HepG2 (cell line): ENCODE measurements around the gene FOXRED2. TPM values are rescaled to one million over a fixed set of nuclear protein-coding genes. Genes with fewer than 3 reads are reported as not detected.
A peak's percentile ranks its signal among the peaks of the same experiment; 100 is the strongest.

Source experiments
- CBX1 ChIP-seq: IDR thresholded peaks from one replicate; pipeline ENCODE4 v1.6.1; 2016; ENCODE audit warnings: antibody characterized with exemption, low read depth
- HOXA3 ChIP-seq: sonication (generic); formaldehyde crosslinking; IDR thresholded peaks from 2 replicates; pipeline ENCODE4 v1.5.0; 2020; ENCODE audit warnings: missing genetic modification reagents
- HOXA5 ChIP-seq: sonication (generic); formaldehyde crosslinking; IDR thresholded peaks from 2 replicates; pipeline ENCODE4 v1.4.0; 2020; ENCODE audit warnings: missing genetic modification reagents
- MBNL3 ChIP-seq: fragments of 250-450 bp; sonication (Bioruptor Pico); conservative IDR thresholded peaks from 2 replicates; pipeline ENCODE4 v1.8.0; 2022; ENCODE audit warnings: mild to moderate bottlenecking, inconsistent platforms
- NFYC ChIP-seq: IDR thresholded peaks from 2 replicates; pipeline ENCODE4 v1.6.1; 2016; ENCODE audit warnings: missing genetic modification reagents, missing compliant biosample characterization
- POGZ ChIP-seq: sonication (generic); formaldehyde crosslinking; IDR thresholded peaks from 2 replicates; pipeline ENCODE4 v1.4.0; 2020; ENCODE audit warnings: mild to moderate bottlenecking, missing genetic modification reagents
- TAF15 ChIP-seq: fragments of 200-400 bp; formaldehyde crosslinking; IDR thresholded peaks from one replicate; pipeline ENCODE4 v1.6.1; 2018; ENCODE audit warnings: mild to moderate bottlenecking, low read depth, low read length; ENCODE audit not compliant: poor library complexity, severe bottlenecking
- TP53 ChIP-seq: sonication (generic); formaldehyde crosslinking; conservative IDR thresholded peaks from 2 replicates; pipeline ENCODE4 v1.4.0; 2020; ENCODE audit warnings: missing genetic modification reagents
- ZNF564 ChIP-seq: sonication (generic); formaldehyde crosslinking; IDR thresholded peaks from 2 replicates; pipeline ENCODE4 v1.8.1; 2023; ENCODE audit warnings: mild to moderate bottlenecking, missing genetic modification reagents
- ZNF777 ChIP-seq: sonication (generic); formaldehyde crosslinking; IDR thresholded peaks from 2 replicates; pipeline ENCODE4 v1.4.0; 2020; ENCODE audit warnings: missing genetic modification reagents
- ZNF792 ChIP-seq: IDR thresholded peaks from 2 replicates; pipeline ENCODE4 v1.6.1; 2016
- ZSCAN30 ChIP-seq: sonication (generic); formaldehyde crosslinking; IDR thresholded peaks from 2 replicates; pipeline ENCODE4 v1.5.0; 2020; ENCODE audit warnings: mild to moderate bottlenecking, missing genetic modification reagents
- ZSCAN31 ChIP-seq: sonication (generic); formaldehyde crosslinking; IDR thresholded peaks from 2 replicates; pipeline ENCODE4 v1.5.0; 2020; ENCODE audit warnings: low read depth, mild to moderate bottlenecking, missing genetic modification reagents
- polyA plus RNA-seq, 8 experiments: library from polyadenylated mRNA; depleted of rRNA in 3 of 8; stranded (reverse) in 7 of 8; unstranded in 1 of 8; fragments of >200 nt; fragmentation: Illumina TruSeq in 4 of 8; extraction: Trizol in 4 of 8; gene quantifications; 2 replicates each; pipeline versions ENCODE4 v1.2.1 to v1.2.3, GENCODE V29; 2011 to 2016; ENCODE audit warnings: low read depth in 4 of 8, missing spikeins in 1 of 8, mixed read lengths in 1 of 8; ENCODE audit not compliant: insufficient read depth in 1 of 8
- total RNA-seq, 5 experiments: library from RNA; depleted of rRNA; stranded (reverse); fragments of >200 nt; fragmentation: Illumina TruSeq; extraction: Trizol; gene quantifications; 2 replicates each; pipeline ENCODE4 v1.2.3, GENCODE V29; 2016; ENCODE audit warnings: low read depth in 1 of 5
- TF ChIP-seq, protein P1 (sequence below): sonication (generic); formaldehyde crosslinking; IDR thresholded peaks from 2 replicates; pipeline ENCODE4 v1.4.0; 2020; ENCODE audit warnings: missing genetic modification reagents; ENCODE audit errors: not compliant biosample characterization
- TF ChIP-seq, protein P2 (sequence below): IDR thresholded peaks from 2 replicates; pipeline ENCODE4 v1.6.1; 2018; ENCODE audit warnings: missing genetic modification reagents
- TF ChIP-seq, protein P3 (sequence below): sonication (generic); formaldehyde crosslinking; IDR thresholded peaks from 2 replicates; pipeline ENCODE4 v1.4.0; 2020; ENCODE audit warnings: low read depth, missing genetic modification reagents
- TF ChIP-seq, protein P4 (sequence below): IDR thresholded peaks from 2 replicates; pipeline ENCODE4 v1.6.1; 2018; ENCODE audit warnings: missing genetic modification reagents, mild to moderate bottlenecking, missing compliant biosample characterization
- TF ChIP-seq, protein P5 (sequence below): sonication (generic); formaldehyde crosslinking; IDR thresholded peaks from 2 replicates; pipeline ENCODE4 v1.8.1; 2022; ENCODE audit warnings: mild to moderate bottlenecking, missing genetic modification reagents

FOXRED2 gene
- total and polyA plus RNA-seq, 2 of the 13 experiments (the other 11 are each of a cell fraction or from before 2014, with no cell fraction given) = 9.3 to 28.1 TPM

DNA sequence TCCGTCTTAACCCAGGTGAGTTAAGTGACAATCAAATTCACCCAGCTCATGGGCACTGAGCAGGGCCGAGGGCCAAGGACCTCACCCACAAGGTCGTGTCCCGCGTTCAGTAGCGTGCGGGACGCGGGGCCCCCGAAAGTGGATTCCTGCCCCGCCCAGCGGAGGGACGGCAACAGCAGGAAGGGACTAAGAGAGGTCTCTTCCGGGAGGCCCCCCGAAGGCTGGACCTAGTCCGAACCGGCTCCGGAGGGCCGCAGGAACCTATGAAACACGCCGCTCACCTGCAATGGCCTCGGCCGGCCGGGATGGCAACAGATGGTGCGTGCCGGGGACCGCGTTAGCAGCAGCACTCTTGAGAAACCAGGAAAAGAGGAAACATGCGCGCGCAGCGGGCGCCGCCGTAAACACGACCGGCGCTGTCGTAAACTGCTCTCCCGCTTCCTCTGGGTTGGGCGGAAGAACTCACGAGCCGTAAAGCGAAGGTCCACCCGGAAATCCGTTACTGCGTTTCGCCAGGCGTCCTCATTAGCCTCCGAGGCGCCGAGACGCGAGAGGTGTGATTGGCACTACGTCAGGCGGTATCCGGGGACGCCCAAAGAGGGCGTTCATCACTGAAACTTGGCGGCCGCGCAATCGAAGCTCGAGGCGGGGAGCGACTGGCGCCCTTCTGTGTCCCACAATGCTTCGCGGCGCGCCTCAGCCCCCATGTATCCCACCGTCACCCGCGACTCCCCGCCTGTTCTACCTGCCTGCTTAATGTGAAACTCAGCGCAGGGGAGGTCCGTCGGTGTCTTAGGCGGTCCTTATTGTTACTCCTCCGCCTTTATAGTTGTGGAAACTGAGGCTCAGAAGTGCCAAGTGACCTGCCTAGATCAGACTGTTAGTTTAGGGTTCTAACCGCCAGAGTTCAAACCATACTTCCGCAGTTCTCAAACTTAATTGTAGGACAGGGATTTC, 22.2 kb upstream of the FOXRED2 start, which contains the start of gene EIF3D (continued):
- TF ChIP-seq, protein P1, sequence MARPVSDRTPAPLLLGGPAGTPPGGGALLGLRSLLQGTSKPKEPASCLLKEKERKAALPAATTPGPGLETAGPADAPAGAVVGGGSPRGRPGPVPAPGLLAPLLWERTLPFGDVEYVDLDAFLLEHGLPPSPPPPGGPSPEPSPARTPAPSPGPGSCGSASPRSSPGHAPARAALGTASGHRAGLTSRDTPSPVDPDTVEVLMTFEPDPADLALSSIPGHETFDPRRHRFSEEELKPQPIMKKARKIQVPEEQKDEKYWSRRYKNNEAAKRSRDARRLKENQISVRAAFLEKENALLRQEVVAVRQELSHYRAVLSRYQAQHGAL (CRISPR knock-in tag) = peak; percentile 94
- TF ChIP-seq, protein P2, sequence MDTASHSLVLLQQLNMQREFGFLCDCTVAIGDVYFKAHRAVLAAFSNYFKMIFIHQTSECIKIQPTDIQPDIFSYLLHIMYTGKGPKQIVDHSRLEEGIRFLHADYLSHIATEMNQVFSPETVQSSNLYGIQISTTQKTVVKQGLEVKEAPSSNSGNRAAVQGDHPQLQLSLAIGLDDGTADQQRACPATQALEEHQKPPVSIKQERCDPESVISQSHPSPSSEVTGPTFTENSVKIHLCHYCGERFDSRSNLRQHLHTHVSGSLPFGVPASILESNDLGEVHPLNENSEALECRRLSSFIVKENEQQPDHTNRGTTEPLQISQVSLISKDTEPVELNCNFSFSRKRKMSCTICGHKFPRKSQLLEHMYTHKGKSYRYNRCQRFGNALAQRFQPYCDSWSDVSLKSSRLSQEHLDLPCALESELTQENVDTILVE (CRISPR knock-in tag) = peak; percentile 97
- TF ChIP-seq CBX1 (peak; percentile 84), ZNF564 (no peak), ZNF777 (peak; percentile 51; the same call in 1 of the 2 replicates), NFYC (CRISPR knock-in tag) (peak; percentile 86), TAF15 (peak; percentile 35), ZNF792 (CRISPR knock-in tag) (peak; percentile 24; the same call in 1 of the 2 replicates), ZSCAN31 (CRISPR knock-in tag) (peak; percentile 71; the same call in 1 of the 2 replicates), HOXA5 (CRISPR knock-in tag) (peak; percentile 91), MBNL3 (no peak), POGZ (CRISPR knock-in tag) (peak; percentile 64; the same call in 1 of the 2 replicates), HOXA3 (CRISPR knock-in tag) (peak; percentile 95), ZSCAN30 (CRISPR knock-in tag) (no peak), TP53 (0 out of 2 replicates have a peak, but pooled peaks have one; percentile 31)
- TF ChIP-seq, protein P3, sequence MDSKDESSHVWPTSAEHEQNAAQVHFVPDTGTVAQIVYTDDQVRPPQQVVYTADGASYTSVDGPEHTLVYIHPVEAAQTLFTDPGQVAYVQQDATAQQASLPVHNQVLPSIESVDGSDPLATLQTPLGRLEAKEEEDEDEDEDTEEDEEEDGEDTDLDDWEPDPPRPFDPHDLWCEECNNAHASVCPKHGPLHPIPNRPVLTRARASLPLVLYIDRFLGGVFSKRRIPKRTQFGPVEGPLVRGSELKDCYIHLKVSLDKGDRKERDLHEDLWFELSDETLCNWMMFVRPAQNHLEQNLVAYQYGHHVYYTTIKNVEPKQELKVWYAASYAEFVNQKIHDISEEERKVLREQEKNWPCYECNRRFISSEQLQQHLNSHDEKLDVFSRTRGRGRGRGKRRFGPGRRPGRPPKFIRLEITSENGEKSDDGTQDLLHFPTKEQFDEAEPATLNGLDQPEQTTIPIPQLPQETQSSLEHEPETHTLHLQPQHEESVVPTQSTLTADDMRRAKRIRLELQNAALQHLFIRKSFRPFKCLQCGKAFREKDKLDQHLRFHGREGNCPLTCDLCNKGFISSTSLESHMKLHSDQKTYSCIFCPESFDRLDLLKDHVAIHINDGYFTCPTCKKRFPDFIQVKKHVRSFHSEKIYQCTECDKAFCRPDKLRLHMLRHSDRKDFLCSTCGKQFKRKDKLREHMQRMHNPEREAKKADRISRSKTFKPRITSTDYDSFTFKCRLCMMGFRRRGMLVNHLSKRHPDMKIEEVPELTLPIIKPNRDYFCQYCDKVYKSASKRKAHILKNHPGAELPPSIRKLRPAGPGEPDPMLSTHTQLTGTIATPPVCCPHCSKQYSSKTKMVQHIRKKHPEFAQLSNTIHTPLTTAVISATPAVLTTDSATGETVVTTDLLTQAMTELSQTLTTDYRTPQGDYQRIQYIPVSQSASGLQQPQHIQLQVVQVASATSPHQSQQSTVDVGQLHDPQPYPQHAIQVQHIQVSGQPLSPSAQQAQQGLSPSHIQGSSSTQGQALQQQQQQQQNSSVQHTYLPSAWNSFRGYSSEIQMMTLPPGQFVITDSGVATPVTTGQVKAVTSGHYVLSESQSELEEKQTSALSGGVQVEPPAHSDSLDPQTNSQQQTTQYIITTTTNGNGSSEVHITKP (CRISPR knock-in tag) = peak; percentile 63; the same call in 1 of the 2 replicates
- TF ChIP-seq, protein P4, sequence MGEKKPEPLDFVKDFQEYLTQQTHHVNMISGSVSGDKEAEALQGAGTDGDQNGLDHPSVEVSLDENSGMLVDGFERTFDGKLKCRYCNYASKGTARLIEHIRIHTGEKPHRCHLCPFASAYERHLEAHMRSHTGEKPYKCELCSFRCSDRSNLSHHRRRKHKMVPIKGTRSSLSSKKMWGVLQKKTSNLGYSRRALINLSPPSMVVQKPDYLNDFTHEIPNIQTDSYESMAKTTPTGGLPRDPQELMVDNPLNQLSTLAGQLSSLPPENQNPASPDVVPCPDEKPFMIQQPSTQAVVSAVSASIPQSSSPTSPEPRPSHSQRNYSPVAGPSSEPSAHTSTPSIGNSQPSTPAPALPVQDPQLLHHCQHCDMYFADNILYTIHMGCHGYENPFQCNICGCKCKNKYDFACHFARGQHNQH (CRISPR knock-in tag) = peak; percentile 91
- TF ChIP-seq, protein P5, sequence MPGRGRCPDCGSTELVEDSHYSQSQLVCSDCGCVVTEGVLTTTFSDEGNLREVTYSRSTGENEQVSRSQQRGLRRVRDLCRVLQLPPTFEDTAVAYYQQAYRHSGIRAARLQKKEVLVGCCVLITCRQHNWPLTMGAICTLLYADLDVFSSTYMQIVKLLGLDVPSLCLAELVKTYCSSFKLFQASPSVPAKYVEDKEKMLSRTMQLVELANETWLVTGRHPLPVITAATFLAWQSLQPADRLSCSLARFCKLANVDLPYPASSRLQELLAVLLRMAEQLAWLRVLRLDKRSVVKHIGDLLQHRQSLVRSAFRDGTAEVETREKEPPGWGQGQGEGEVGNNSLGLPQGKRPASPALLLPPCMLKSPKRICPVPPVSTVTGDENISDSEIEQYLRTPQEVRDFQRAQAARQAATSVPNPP (CRISPR knock-in tag) = no peak
